DOHH2 (cell line): ENCODE data around the gene SDCBP2.

Experiments used
- H3F3A ChIP-seq: fragments of 200-600 bp; sonication (generic), shearing (Covaris generic); 2 replicates; pipeline ENCODE4 v1.6.0; 2016; ENCODE audit warnings: antibody characterized with exemption, mild to moderate bottlenecking; ENCODE audit not compliant: control insufficient read depth, insufficient read depth
- H3K27ac ChIP-seq: fragments of 200-600 bp; sonication (generic); 2 replicates; pipeline ENCODE4 v1.5.1; 2014; ENCODE audit warnings: low read depth, mild to moderate bottlenecking, low read length, moderate library complexity
- H3K27me3 ChIP-seq: fragments of 200-600 bp; sonication (generic); 2 replicates; pipeline ENCODE4 v1.6.1; 2014; ENCODE audit warnings: mild to moderate bottlenecking, low read length, mixed read lengths; ENCODE audit not compliant: control insufficient read depth
- H3K36me3 ChIP-seq: fragments of 200-600 bp; sonication (generic); 2 replicates; pipeline ENCODE4 v1.6.1; 2014; ENCODE audit warnings: mild to moderate bottlenecking, low read length, moderate library complexity, mixed read lengths; ENCODE audit not compliant: control insufficient read depth
- H3K4me1 ChIP-seq: fragments of 200-600 bp; sonication (generic); 2 replicates; pipeline ENCODE4 v1.6.1; 2014; ENCODE audit warnings: mild to moderate bottlenecking, low read length, mixed read lengths; ENCODE audit not compliant: control insufficient read depth
- H3K4me2 ChIP-seq: fragments of 200-600 bp; sonication (generic); 2 replicates; pipeline ENCODE4 v1.6.0; 2014; ENCODE audit warnings: mild to moderate bottlenecking, low read length, moderate library complexity
- H3K4me3 ChIP-seq: fragments of 200-600 bp; sonication (generic); 2 replicates; pipeline ENCODE4 v1.5.1; 2014; ENCODE audit warnings: mild to moderate bottlenecking, low read length, mixed read lengths
- H3K79me2 ChIP-seq: fragments of 200-600 bp; sonication (generic); 2 replicates; pipeline ENCODE4 v1.6.1; 2014; ENCODE audit warnings: mild to moderate bottlenecking, low read length, mixed read lengths; ENCODE audit not compliant: control insufficient read depth
- H3K9me2 ChIP-seq: fragments of 200-600 bp; sonication (generic); replicated peaks from 2 replicates; pipeline ENCODE4 v1.6.1; 2014; ENCODE audit warnings: mild to moderate bottlenecking, low read length, mixed read lengths; ENCODE audit not compliant: control insufficient read depth
- H3K9me3 ChIP-seq: fragments of 200-600 bp; sonication (generic); 2 replicates; pipeline ENCODE4 v1.6.1; 2014; ENCODE audit warnings: antibody characterized with exemption, low read length, mixed read lengths; ENCODE audit not compliant: control insufficient read depth, insufficient read depth
- H4K20me1 ChIP-seq: fragments of 200-600 bp; sonication (generic); 2 replicates; pipeline ENCODE4 v1.6.0; 2014; ENCODE audit warnings: low read depth, mild to moderate bottlenecking, antibody characterized with exemption, low read length, moderate library complexity; ENCODE audit not compliant: control insufficient read depth, insufficient read depth
- CTCF ChIP-seq: fragments of 200-600 bp; sonication (generic); IDR thresholded peaks from one replicate; pipeline ENCODE4 v1.5.1; 2014; ENCODE audit warnings: antibody characterized with exemption, mild to moderate bottlenecking, low read depth, low read length; ENCODE audit not compliant: poor library complexity, severe bottlenecking
- EZH2phosphoT487 ChIP-seq: fragments of 200-600 bp; sonication (generic); IDR thresholded peaks from 2 replicates; pipeline ENCODE4 v1.6.1; 2017; ENCODE audit warnings: borderline replicate concordance, mild to moderate bottlenecking, antibody characterized with exemption, low read length, moderate library complexity, mixed read lengths

The SDCBP2 gene

DNA sequence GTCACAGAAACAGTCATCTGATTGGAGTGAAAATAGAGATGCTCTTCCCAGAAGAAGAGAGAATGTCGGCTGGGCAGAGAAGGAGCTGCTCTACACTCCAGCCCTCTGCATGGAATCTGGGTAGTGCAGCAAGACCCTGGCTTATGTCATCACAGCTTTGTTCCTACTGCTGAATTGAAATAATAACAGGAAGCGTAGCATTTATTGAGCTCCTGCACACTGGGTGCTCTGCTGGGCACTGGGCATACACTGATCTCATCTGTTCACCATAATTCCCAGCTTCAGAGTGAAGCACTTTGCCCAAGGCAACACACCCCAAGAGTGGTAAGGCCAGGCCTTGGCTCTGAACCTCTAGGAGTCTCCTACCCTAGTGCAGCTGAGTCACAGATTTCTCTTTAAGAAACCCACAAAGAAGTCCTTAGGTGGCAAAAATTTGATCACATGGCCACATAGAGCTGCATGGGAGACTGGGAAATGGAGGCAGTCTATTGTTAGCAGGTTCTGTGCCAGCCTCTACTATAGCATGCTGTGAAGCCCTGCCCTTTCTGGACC lies 3.9 kb upstream of the SDCBP2 start:
- Histone ChIP-seq H3K9me2 (no peaks in the 10 kb centered on the region), H3K4me2 (no peak overlapping the region), H3K4me1 (peaks cover 27% of the 10 kb centered on the region), H3F3A (no peaks in the 10 kb centered on the region), H3K27me3 (no peaks in the 10 kb centered on the region), H3K4me3 (no peak overlapping the region), H3K36me3 (peaks cover 31% of the 10 kb centered on the region), H3K9me3 (no peaks in the 10 kb centered on the region), H3K79me2 (peaks cover 50% of the 10 kb centered on the region), H4K20me1 (no peaks in the 10 kb centered on the region), H3K27ac (no peak overlapping the region)
- TF ChIP-seq CTCF (no peak), EZH2phosphoT487 (no peak)

GRCh38 chr20:1331801-1332453 lies 3.0 kb upstream of the SDCBP2 start:
- peaks cover 6% of the 10 kb centered on the region for H4K20me1 ChIP-seq
- H3K9me3 ChIP-seq: no peaks in the 10 kb centered on the region
- H3K36me3 ChIP-seq: peaks cover 40% of the 10 kb centered on the region
- no peak overlapping the region for H3K4me3 ChIP-seq
- no peak overlapping the region for H3K4me2 ChIP-seq
- H3K4me1 ChIP-seq: peaks cover 35% of the 10 kb centered on the region
- TF ChIP-seq EZH2phosphoT487: no peak
- no peak for TF ChIP-seq CTCF
- H3K79me2 ChIP-seq: peaks cover 59% of the 10 kb centered on the region
- H3K9me2 ChIP-seq: no peaks in the 10 kb centered on the region
- no peak overlapping the region for H3K27ac ChIP-seq
- H3K27me3 ChIP-seq: no peaks in the 10 kb centered on the region
- H3F3A ChIP-seq: no peaks in the 10 kb centered on the region

GRCh38 chr20:1331101-1331500 lies 2.2 kb upstream of the SDCBP2 start:
- H3K36me3 ChIP-seq: peaks cover 45% of the 10 kb centered on the region
- H3K4me1 ChIP-seq: peaks cover 37% of the 10 kb centered on the region
- H3K4me3 ChIP-seq: no peak overlapping the region
- no peak overlapping the region for H3K27ac ChIP-seq
- no peak overlapping the region for H3K4me2 ChIP-seq
- peaks cover 67% of the 10 kb centered on the region for H3K79me2 ChIP-seq
- no peaks in the 10 kb centered on the region for H3K9me3 ChIP-seq
- TF ChIP-seq EZH2phosphoT487 (no peak), CTCF (no peak)
- peaks cover 9% of the 10 kb centered on the region for H4K20me1 ChIP-seq
- H3K27me3 ChIP-seq: no peaks in the 10 kb centered on the region
- H3K9me2 ChIP-seq: no peaks in the 10 kb centered on the region
- H3F3A ChIP-seq: no peaks in the 10 kb centered on the region
